ENCODE results near the gene FMN2.

FMN2 gene

DNA sequence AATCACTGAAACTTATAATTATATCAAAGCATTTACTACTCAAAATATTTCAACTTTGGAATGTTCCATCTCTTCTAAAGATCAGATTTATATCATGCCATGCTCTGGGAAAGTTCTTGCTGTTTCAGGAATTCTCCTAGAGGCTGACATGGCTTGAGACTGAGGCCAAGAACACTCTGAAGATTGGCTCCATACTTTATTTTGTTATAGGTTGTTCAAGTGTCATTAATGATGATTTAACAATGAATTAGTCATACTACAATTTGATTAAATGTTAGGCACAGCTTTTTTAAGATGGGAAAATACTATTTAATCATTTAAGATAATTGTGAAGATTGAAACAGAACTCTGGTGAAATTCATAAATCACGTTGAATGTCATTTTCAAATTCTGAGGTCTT is 264.9 kb downstream of the FMN2 start:
- no peak overlapping the region for H3K4me3 ChIP-seq (ENCODE audit: control insufficient read depth, low read depth, low read length)
- TF ChIP-seq CTCF (conservative IDR thresholded peaks at IDR 0.05; ENCODE audit: control insufficient read depth, insufficient read depth, low read depth, low read length): no peak
- no peak for DNase-seq (ENCODE audit: low read depth)

DNA sequence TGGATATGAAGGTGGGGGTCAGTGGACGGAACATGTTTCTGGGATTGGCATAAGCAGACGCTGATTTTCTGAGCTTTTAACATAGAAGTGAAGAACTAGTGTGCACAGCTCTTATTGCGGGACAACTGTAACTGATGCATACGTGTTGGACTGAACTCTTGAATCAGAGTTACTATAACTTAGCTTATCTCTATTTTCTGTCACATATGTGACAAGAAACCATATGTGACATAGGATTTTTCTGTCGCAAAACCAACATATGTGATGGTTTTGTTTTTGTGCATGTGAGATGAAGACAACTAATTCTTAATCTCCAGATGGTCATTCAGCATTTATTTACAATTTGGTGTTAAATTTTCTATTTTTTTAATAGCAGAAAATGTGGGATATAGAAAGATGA is 270.4 kb downstream of the FMN2 start:
- H3K4me3 ChIP-seq (ENCODE audit: control insufficient read depth, low read depth, low read length): no peak overlapping the region
- TF ChIP-seq CTCF (conservative IDR thresholded peaks at IDR 0.05; ENCODE audit: control insufficient read depth, insufficient read depth, low read depth, low read length): no peak
- DNase-seq (ENCODE audit: low read depth): no peak

- no peak for TF ChIP-seq CTCF (conservative IDR thresholded peaks at IDR 0.05; ENCODE audit: control insufficient read depth, insufficient read depth, low read depth, low read length)
- DNase-seq (ENCODE audit: low read depth): no peak
These were observed 271.1 kb downstream of the FMN2 start for GRCh38 chr1:240362826-240363225.

DNA sequence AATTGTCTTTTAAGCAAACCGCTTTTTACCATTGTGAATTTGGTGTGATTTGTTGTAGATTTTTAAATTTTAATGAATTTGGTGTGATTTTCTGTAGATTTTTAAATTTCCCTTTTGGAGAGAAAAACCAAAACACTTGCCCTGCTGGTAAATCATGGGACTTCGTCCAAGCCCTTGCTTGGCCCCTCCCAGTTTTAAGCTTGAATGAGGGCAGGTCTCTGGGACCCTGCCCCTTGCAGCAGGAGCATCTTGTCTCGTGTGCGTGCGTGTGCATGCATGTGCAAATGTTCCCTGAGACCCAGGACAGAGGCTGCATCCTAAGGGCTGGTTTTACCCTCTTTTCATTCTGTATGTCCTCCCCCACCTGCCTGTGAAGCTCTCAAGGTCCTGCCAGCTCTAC is 271.6 kb downstream of the FMN2 start:
- no peak overlapping the region for H3K4me3 ChIP-seq (ENCODE audit: control insufficient read depth, low read depth, low read length)
- no peak for TF ChIP-seq CTCF (conservative IDR thresholded peaks at IDR 0.05; ENCODE audit: control insufficient read depth, insufficient read depth, low read depth, low read length)
- no peak for DNase-seq (ENCODE audit: low read depth)

More at GRCh38 chr1:240362826-240363225, 271.1 kb downstream of the FMN2 start:
- H3K4me3 ChIP-seq (ENCODE audit: control insufficient read depth, low read depth, low read length): no peak overlapping the region

DNA sequence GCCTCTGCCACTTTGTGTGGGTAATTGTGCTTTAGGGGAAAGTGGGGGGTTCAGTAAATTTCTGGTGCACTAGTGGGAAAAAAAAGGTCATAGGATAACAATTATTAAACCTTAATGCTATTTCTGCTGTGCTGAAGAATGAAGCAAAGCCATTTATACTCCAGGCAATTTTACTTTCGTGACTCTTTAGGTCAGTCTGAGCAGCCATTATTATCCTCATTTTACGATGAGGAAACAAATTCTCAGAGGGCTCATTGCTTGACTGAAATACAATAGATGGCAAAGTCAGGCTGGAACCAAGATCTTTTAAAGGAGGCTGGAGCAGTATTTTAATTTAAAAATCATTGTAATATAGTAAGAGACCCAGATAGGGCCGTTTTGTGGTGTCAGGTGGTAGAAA is 272.2 kb downstream of the FMN2 start:
- TF ChIP-seq CTCF (conservative IDR thresholded peaks at IDR 0.05; ENCODE audit: control insufficient read depth, insufficient read depth, low read depth, low read length): no peak
- no peak overlapping the region for H3K4me3 ChIP-seq (ENCODE audit: control insufficient read depth, low read depth, low read length)
- DNase-seq (ENCODE audit: low read depth): no peak

GRCh38 chr1:240366636-240367035 is 275.0 kb downstream of the FMN2 start:
- no peak for DNase-seq (ENCODE audit: low read depth)
- H3K4me3 ChIP-seq (ENCODE audit: control insufficient read depth, low read depth, low read length): no peak overlapping the region
- TF ChIP-seq CTCF (conservative IDR thresholded peaks at IDR 0.05; ENCODE audit: control insufficient read depth, insufficient read depth, low read depth, low read length): no peak

DNA sequence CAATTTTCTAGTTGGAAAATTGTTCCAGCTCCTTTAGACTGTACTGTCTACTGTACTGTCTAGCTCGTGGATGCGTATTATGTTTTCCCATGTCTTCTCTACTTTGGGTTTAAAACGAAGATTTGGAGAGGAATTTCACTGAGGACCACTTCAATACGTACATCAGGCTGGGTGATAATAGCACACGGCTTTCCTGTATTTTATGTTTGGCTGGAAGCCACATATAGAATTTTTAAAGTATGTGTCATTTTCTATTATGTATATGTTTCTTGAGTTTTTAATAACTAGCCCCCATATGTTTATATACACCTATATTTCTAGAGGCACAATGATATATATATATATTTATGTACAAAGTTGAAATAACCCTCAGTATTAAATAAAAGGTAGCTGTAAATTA is 293.9 kb downstream of the FMN2 start:
- no peak for DNase-seq (ENCODE audit: low read depth)
- no peak overlapping the region for H3K4me3 ChIP-seq (ENCODE audit: control insufficient read depth, low read depth, low read length)
- TF ChIP-seq CTCF (conservative IDR thresholded peaks at IDR 0.05; ENCODE audit: control insufficient read depth, insufficient read depth, low read depth, low read length): no peak

Measured in fibroblast of mammary gland (primary cell).